Tibial artery (tissue), 4 donors: ENCODE data around the gene PRAC2.
A peak's percentile ranks its signal among the peaks of the same experiment; 100 is the strongest.

Experiments used
- DNase-seq, 2 donors: peaks; one replicate each; pipeline ENCODE4 v3.0.0-alpha.2; 2019
- H3K27ac ChIP-seq, 2 donors: fragments of 200-600 bp; sonication (generic) in 1 of 2; 1 replicate in 1 of 2; 2 replicates in 1 of 2; pipeline ENCODE4 v1.5.1; 2018 to 2019; ENCODE audit warnings: mild to moderate bottlenecking in 1 of 2
- H3K27me3 ChIP-seq, 2 donors: fragments of 200-600 bp; sonication (generic) in 1 of 2; one replicate each; pipeline versions ENCODE4 v1.5.1 to v1.6.0; 2016 to 2019
- H3K36me3 ChIP-seq, 3 donors: fragments of 200-600 bp; sonication (generic) in 2 of 3; one replicate each; pipeline ENCODE4 v1.5.1; 2016 to 2019; ENCODE audit warnings: mild to moderate bottlenecking in 2 of 3
- H3K4me1 ChIP-seq, 4 donors: fragments of 200-600 bp; sonication (generic) in 2 of 4; 1 replicate in 3 of 4; 2 replicates in 1 of 4; pipeline ENCODE4 v1.5.1; 2016 to 2019
- H3K4me3 ChIP-seq, 2 donors: fragments of 200-600 bp; sonication (generic) in 1 of 2; 1 replicate in 1 of 2; 2 replicates in 1 of 2; pipeline ENCODE4 v1.5.1; 2018 to 2019; ENCODE audit warnings: mild to moderate bottlenecking in 2 of 2
- H3K9me3 ChIP-seq, 3 donors: fragments of 200-600 bp; sonication (generic) in 1 of 3; one replicate each; pipeline ENCODE4 v1.5.1; 2016 to 2019
- CTCF ChIP-seq, 2 experiments: fragments of 200-600 bp in 1 of 2; fragments of 450-650 bp in 1 of 2; IDR thresholded peaks; one replicate each; pipeline ENCODE4 v1.5.1; 2017 to 2019; ENCODE audit warnings: antibody characterized with exemption in 2 of 2, mild to moderate bottlenecking in 1 of 2, moderate library complexity in 1 of 2
- intact Hi-C: fragments of 100-400 bp; cut with DNase I; formaldehyde crosslinking; loops from one replicate; pipeline ENCODE4 v1.15.0; 2023; ENCODE audit warnings: low total_unique reads

The PRAC2 gene

GRCh38 chr17:48722915-48723422, at the start of gene PRAC2:
TSS of gene PRAC2 (plus strand) at chr17:48723185. CDS start at chr17:48724411, 1,226 bp downstream.
- peaks cover 0 to 36% (median 23%) of the 10 kb centered on the region in 4 donors for H3K4me1 ChIP-seq
- intact Hi-C loops = loop anchor here (10.0 kb wide), 1 partner anchor 162 kb away; no protein-coding TSS in a partner anchor
- no peak within 1 kb of the TSS for H3K27ac ChIP-seq
- no peak within 1 kb of the TSS for H3K4me3 ChIP-seq
- no peak for TF ChIP-seq CTCF (IDR thresholded peaks at IDR 0.05)
- no peaks in the 10 kb centered on the region for H3K36me3 ChIP-seq
- H3K27me3 ChIP-seq = peaks cover 13 to 100% of the 10 kb centered on the region in 2 donors
- no peaks in the 10 kb centered on the region for H3K9me3 ChIP-seq
- DNase-seq = no peak

GRCh38 chr17:48676963-48677558, 45.9 kb upstream of the PRAC2 start:
- H3K27me3 ChIP-seq = peaks cover 0 to 77% of the 10 kb centered on the region in 2 donors
- H3K36me3 ChIP-seq = no peaks in the 10 kb centered on the region
- no peak overlapping the region for H3K27ac ChIP-seq
- intact Hi-C loops = loop anchor here (5.0 kb wide), 2 partner anchors 115 to 205 kb away; no protein-coding TSS in a partner anchor
- peaks cover 0 to 6% (median 2%) of the 10 kb centered on the region in 4 donors for H3K4me1 ChIP-seq
- H3K9me3 ChIP-seq = no peaks in the 10 kb centered on the region
- DNase-seq = no peak
- no peak for TF ChIP-seq CTCF (IDR thresholded peaks at IDR 0.05)
- H3K4me3 ChIP-seq = no peak overlapping the region

- H3K27ac ChIP-seq = no peak overlapping the region
- TF ChIP-seq CTCF (IDR thresholded peaks at IDR 0.05) = peak; percentile 69 to 85
- H3K4me3 ChIP-seq = no peak overlapping the region
- DNase-seq = peak; percentile 29 to 66
- no peaks in the 10 kb centered on the region for H3K36me3 ChIP-seq
- H3K9me3 ChIP-seq = no peaks in the 10 kb centered on the region
- peaks cover 0 to 78% of the 10 kb centered on the region in 2 donors for H3K27me3 ChIP-seq
- intact Hi-C loops = loop anchor here (5.0 kb wide), 2 partner anchors 114 to 204 kb away; no protein-coding TSS in a partner anchor
- H3K4me1 ChIP-seq = peaks cover 0 to 6% (median 2%) of the 10 kb centered on the region in 4 donors
Observed at GRCh38 chr17:48678141-48678971, 44.6 kb upstream of the PRAC2 start.

- H3K9me3 ChIP-seq = no peaks in the 10 kb centered on the region
- no peaks in the 10 kb centered on the region for H3K36me3 ChIP-seq
- H3K4me1 ChIP-seq = peaks cover 0 to 6% (median 2%) of the 10 kb centered on the region in 4 donors
- peaks cover 0 to 72% of the 10 kb centered on the region in 2 donors for H3K27me3 ChIP-seq
- DNase-seq = no peak
- H3K27ac ChIP-seq = no peak overlapping the region
- TF ChIP-seq CTCF (IDR thresholded peaks at IDR 0.05) = no peak
- no peak overlapping the region for H3K4me3 ChIP-seq
- intact Hi-C loops = loop anchor here (5.0 kb wide), 2 partner anchors 113 to 203 kb away; no protein-coding TSS in a partner anchor
Observed at GRCh38 chr17:48679385-48680096, 43.4 kb upstream of the PRAC2 start.

- Histone ChIP-seq H3K27me3 (peaks cover 0 to 68% of the 10 kb centered on the region in 2 donors), H3K4me1 (peaks cover 0 to 6% (median 2%) of the 10 kb centered on the region in 4 donors), H3K9me3 (no peaks in the 10 kb centered on the region), H3K36me3 (no peaks in the 10 kb centered on the region), H3K4me3 (no peak overlapping the region), H3K27ac (no peak overlapping the region)
- no peak for DNase-seq
- intact Hi-C loops = no loop called here
- no peak for TF ChIP-seq CTCF (IDR thresholded peaks at IDR 0.05)
Observed at GRCh38 chr17:48681609-48682008, 41.4 kb upstream of the PRAC2 start.
